Measurements from ENCODE around the gene MESP1.

Gene MESP1

DNA sequence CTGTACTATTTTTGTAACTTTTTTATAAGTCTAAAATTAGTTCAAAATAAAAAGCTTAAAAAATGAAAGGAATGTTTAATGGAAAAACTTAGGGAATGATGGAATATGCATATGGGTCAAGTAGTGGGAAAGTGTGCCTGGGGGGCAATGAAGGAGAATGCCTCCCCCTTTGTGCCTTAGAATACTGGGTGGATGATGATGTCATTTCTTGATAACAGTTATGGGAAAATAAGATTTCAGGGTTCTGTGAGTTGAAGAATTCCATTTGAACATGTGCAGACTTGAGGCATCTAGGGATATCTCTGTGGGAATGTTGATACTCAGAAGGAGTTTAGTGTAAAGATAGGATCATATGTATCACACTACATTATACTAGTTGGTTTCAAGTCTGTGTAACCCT lies 46.6 kb downstream of the MESP1 start:
- no peak for DNase-seq
